ENCODE results near the gene DPM3. TPM values are rescaled to one million over a fixed set of nuclear protein-coding genes. Genes with fewer than 3 reads are reported as not detected.
"Not testable (repeated sequence)": the region's sequence is repeated elsewhere in the genome, so short reads cannot be mapped to it uniquely, and the experiment has no call there.

DPM3 gene
- total RNA-seq, 3 donors from 2014 or later: 76.3 to 106 (median 78.4) TPM

GRCh38 chr1:155166471-155167165 is 26.3 kb upstream of the DPM3 start:
- Histone ChIP-seq H3K9me3 (no peaks in the 10 kb centered on the region), H3K4me1 (ENCODE audit: low read depth) (peaks cover 10% of the 10 kb centered on the region), H3K4me3 (no peak overlapping the region), H3K36me3 (ENCODE audit: low read depth) (no peaks in the 10 kb centered on the region)
- DNase-seq (peak in 2 of 3 donors; percentile 51 to 60), ATAC-seq (peak; percentile 2)
- intact Hi-C loops (cut with DNase I, micrococcal nuclease): loop anchor here in 1 of 2 donors (5.0 to 10.0 kb wide), 2 partner anchors 52 to 74 kb away; no protein-coding TSS in a partner anchor
- no peak for TF ChIP-seq CTCF (IDR thresholded peaks at IDR 0.05)

DNA sequence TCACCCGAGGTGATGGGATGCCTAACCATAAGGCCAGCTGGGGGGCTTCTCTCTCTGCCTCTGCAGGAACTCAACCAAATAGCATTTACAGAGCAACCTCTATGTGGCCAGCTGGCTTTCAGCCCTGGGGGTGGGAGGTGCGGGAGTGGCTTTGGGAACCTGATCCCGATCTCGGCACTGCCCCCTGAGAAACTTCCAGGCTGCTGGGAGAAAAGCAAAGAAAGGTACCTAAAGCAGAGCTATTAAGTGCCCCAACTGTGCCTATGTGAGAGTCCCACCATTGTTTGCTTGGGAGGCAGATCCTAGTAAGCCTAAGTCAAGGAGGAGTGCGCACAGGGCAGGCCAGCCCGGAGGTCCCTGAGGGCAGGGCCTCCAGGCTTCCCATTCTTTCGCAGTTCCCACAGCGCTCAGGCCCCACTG is 25.7 kb upstream of the DPM3 start:
- no peaks in the 10 kb centered on the region for H3K9me3 ChIP-seq
- H3K4me3 ChIP-seq: no peak overlapping the region
- peaks cover 10% of the 10 kb centered on the region for H3K4me1 ChIP-seq (ENCODE audit: low read depth)
- TF ChIP-seq CTCF (IDR thresholded peaks at IDR 0.05): no peak
- no peaks in the 10 kb centered on the region for H3K36me3 ChIP-seq (ENCODE audit: low read depth)
- no peak for DNase-seq
- ATAC-seq: no peak
- intact Hi-C loops (cut with DNase I, micrococcal nuclease): loop anchor here in 1 of 2 donors (5.0 to 10.0 kb wide), 2 partner anchors 51 to 74 kb away; no protein-coding TSS in a partner anchor

- intact Hi-C loops (cut with DNase I, micrococcal nuclease): loop anchor here in 1 of 2 donors (5.0 to 10.0 kb wide), 2 partner anchors 50 to 72 kb away; no protein-coding TSS in a partner anchor
- H3K36me3 ChIP-seq (ENCODE audit: low read depth); ATAC-seq; H3K4me1 ChIP-seq (ENCODE audit: low read depth); H3K9me3 ChIP-seq; H3K4me3 ChIP-seq; DNase-seq: not testable (repeated sequence)
These were observed 24.3 kb upstream of the DPM3 start for GRCh38 chr1:155164625-155165024.

DNA sequence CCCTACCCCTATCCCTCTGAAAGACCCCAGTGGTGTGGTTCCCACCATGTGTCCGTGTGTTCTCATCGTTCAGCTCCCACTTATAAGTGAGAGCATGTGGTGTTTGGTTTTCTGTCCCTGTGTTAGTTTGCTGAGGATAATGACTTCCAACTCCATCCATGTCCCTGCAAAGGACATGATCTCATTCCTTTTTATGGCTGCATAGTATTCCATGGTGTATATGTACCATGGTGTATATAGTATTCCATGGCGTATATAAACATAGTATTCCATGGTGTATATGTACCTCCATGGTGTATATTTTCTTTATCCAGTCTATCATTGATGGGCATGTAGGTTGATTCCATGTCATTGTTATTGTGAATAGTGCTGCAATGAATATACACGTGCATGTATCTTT is 23.5 kb upstream of the DPM3 start:
- not testable (repeated sequence) for H3K4me3 ChIP-seq; H3K36me3 ChIP-seq (ENCODE audit: low read depth); H3K9me3 ChIP-seq; H3K4me1 ChIP-seq (ENCODE audit: low read depth); ATAC-seq; DNase-seq
- intact Hi-C loops (cut with DNase I, micrococcal nuclease): loop anchor here in 1 of 2 donors (10.0 kb wide), 1 partner anchor 49 kb away; no protein-coding TSS in a partner anchor

- intact Hi-C loops (cut with DNase I, micrococcal nuclease): loop anchor here in 1 of 2 donors (10.0 kb wide), 1 partner anchor 48 kb away; no protein-coding TSS in a partner anchor
- H3K9me3 ChIP-seq; H3K4me3 ChIP-seq; H3K36me3 ChIP-seq (ENCODE audit: low read depth); DNase-seq; ATAC-seq; H3K4me1 ChIP-seq (ENCODE audit: low read depth): not testable (repeated sequence)
These were observed 22.3 kb upstream of the DPM3 start for GRCh38 chr1:155162631-155163030.

DNA sequence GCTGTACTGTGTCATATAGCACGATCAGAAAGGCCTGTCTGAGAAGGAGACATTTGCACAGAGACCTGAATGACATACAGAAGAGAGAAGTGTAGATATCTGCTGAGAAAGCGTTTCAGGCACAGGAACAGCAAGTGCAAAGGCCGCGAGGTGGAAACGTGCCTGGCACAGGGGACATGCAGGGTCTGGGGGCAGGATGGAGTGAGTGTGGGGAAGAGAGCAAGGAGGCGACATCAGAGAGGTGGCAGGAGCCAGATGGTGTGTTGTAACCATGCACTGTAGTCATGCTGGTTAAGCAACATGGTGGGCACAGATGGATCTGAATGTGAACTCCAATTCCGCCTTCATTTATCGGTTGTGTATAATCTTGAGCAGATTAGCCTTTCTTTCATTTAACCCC is 19.8 kb upstream of the DPM3 start:
- TF ChIP-seq CTCF (IDR thresholded peaks at IDR 0.05): no peak
- ATAC-seq (no peak), DNase-seq (no peak)
- Histone ChIP-seq H3K36me3 (ENCODE audit: low read depth) (no peaks in the 10 kb centered on the region), H3K4me3 (no peak overlapping the region), H3K4me1 (ENCODE audit: low read depth) (no peaks in the 10 kb centered on the region), H3K9me3 (no peaks in the 10 kb centered on the region)
- intact Hi-C loops (cut with DNase I, micrococcal nuclease): loop anchor here in 1 of 2 donors (10.0 kb wide), 1 partner anchor 45 kb away; no protein-coding TSS in a partner anchor

DNA sequence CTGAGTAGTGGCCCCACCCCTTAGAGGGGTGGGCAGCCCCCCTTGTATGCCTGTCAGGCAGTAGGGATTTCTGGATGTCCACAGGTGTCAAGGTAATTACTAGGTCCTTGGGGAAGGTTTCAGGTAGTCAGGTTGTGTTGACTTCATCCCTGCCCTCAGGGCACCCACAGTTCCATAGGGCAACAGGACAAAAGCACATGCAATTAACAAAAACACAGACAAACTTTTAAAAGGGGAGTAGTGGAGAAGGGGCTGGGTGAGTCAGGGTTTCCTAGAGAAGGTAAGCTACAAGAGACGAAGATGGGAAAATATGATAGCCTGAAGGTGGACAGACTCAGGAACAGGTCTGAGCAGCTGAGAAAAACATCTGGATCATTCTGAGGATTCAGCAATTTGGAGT is 18.7 kb upstream of the DPM3 start:
- intact Hi-C loops (cut with DNase I, micrococcal nuclease): no loop called here
- ATAC-seq: no peak
- DNase-seq: no peak

DNA sequence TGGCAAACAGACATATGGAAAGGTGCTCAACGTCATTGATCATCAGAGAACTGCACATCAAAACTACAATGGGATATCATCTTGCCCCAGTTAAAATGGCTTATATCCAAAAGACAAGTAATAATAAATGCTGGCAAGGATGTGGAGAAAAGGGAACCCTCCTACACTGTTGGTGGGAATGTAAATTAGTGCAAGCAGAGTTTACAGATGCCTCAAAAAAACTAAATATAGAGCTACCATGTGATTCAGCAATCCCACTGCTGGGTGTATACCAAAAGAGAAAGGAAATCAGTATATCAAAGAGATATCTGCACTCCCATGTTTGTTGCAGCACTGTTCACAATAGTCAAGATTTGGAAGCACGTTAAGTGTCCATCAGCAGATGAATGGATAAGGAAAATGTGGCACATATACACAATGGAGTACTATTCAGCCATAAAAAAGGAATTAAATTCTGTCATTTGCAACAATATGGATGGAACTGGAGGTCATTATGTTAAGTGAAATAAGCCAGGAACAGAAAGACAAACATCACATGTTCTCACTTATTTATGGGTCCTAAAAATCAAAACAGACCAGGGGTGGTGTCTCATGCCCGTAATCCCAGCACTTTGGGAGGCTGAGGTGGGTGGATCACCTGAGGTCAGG is 15.8 kb upstream of the DPM3 start:
- H3K4me3 ChIP-seq; H3K9me3 ChIP-seq; intact Hi-C loops (cut with DNase I, micrococcal nuclease); ATAC-seq; H3K36me3 ChIP-seq (ENCODE audit: low read depth); H3K4me1 ChIP-seq (ENCODE audit: low read depth); DNase-seq: not testable (repeated sequence)

More for the DNA sequence above, 18.7 kb upstream of the DPM3 start:
- TF ChIP-seq CTCF (IDR thresholded peaks at IDR 0.05): no peak
- no peak overlapping the region for H3K4me3 ChIP-seq
- H3K4me1 ChIP-seq (ENCODE audit: low read depth): no peaks in the 10 kb centered on the region
- H3K36me3 ChIP-seq (ENCODE audit: low read depth): no peaks in the 10 kb centered on the region
- H3K9me3 ChIP-seq: no peaks in the 10 kb centered on the region
